EL (cell line): ENCODE data around the gene COMMD2.

ENCODE experiments used
- DNase-seq: peaks from one replicate; pipeline ENCODE4 v3.0.0-alpha.2; 2016

Gene COMMD2

DNA sequence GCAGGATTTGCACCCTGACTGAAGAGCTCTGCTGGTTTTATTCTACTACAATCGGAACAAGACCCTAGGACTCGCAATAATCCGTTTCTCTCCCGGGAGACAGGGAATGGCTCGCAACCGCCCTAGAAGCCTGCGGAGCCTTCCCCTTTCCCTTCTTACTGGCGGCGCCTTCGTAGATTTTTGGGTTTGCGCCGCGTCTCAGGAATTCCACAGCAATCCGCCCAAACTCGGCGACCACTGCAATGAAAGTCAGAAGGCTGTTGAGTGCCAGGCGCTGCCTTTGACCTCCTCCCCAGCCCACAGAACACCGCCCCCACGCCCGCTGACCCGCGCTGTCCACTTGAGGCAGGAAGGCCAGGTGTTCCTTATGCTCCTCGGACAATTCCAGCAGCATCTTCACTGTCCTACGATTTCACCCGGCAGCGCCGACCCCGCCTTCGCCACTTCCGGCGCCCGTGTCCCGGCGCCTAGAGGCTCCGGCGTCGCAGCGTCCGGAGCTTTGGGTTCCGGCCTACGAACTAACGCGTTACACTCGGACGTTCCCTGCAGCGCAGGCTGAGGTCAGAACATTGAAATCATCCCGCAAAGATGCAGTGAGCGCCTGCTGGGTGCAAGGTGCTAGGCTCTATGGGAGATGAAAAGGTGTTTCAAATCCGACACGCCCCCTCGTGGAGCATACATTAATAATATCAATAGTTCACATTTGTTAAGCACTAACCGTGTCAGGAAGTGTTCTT, at the start of gene COMMD2:
TSS of gene COMMD2 (minus strand) at position 439 of the 737 bp plus-strand sequence. CDS start at position 394, 45 bp downstream.
- DNase-seq = peak; percentile 90

DNA sequence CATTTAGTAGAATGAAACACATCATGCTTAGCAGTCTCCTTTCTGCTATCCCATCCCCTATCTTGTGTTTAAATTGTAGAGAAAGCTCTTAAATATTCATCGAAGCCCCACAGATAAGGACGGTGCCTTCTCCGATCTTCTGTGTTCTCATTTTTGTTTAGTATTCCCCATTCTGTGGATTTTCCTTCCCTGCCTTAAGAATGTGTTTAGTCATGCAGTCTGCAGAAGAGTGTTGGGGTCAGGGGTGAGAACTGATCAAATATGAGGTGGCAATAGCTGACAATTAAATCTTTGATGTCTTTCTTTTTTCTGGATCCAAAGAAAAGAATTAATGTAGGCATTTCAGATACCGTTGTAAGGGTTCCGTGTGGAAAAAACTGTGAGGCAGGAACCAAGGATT, 49.4 kb upstream of the COMMD2 start:
- no peak for DNase-seq

DNA sequence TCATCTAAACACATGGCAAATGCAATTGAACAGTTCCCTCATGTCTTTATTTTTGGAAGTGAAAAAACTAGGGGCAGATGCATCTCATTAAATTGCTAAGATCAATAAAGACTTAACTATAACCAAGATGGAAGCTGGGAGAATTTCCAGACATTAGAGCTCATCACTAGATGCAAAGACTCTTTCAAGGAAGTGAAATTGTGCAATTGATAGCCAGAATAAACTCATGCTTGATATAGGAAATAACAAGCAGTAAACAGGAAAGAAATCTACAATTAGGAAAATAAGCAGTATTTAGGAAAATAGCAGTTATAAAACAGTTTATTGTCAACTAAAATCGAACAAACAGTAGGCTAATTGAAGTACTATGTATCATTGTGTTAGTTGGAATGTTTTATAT, 48.9 kb upstream of the COMMD2 start:
- DNase-seq = no peak

DNA sequence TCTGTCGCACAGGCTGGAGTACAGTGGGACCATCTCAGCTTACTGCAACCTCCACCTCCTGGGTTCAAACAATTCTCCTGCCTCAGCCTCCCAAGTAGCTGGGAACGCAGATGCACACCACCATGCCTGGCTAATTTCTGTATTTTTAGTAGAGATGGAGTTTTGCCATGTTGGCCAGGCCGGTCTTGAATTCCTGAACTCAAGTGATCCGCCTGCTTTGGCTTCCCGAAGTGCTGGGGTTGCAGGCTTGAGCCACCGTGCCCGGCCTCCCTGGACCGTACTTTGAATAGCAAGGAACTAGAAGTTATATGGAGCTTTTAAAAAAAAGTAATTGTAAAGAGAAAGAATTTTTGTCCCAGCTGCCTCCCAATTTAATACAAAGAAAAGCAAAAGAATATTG, 48.4 kb upstream of the COMMD2 start:
- no peak for DNase-seq

DNA sequence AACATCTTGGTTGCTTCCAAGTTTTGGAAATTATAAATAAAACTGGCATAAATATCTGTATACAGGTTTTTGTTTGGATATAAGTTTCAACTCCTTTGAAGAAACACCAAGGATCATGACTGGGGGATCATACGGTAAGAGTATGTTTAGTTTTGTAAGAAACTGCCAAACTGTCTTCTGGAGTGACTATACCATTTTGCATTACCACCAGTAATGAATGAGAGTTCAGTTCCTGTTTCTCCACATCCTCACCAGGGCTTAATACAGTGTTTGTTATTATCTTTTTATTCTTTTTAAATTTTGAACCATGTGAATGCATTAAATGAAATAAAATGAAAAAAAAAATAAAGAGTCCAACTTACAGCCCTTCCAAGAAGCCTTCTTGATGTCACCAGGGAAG, 43.7 kb upstream of the COMMD2 start:
- DNase-seq = no peak

DNA sequence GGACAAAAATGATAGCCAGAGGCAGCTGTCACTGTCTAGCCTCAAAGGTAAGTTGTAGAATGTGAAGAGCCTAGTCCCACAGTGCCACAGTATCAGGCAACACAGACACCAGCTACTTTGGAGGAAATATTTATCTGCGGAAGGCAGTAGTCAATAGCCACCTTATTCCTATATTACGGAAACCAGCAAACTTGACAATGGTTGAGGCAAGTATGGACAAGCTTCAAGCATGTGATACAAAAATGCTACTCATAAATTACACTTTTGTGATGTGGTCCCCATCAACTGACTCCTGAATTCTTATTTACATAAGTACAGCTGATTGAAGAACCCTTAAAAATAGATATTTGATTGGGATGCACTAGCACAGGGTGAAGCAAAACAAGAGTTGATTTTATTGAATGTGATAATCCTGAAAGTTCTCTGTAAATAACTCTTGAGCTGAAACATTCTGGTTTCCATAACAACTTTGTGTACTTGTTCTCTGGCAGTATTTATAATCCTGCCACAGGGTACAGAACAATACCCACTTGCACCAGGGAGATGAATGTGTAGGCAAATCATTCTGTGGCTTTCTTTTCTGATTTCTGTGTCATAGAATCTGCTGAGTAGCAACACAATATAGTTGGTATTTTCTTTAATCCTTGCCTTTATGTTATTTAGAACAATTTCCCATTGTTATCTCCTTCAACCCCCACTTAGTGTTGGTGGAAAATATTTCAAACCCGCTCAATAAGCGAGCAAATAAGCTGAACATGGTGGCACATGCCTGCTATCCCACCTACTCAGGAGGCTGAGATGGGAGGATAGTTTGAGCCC, 40.4 kb upstream of the COMMD2 start, which contains the start of gene ANKUB1:
TSS of gene ANKUB1 (minus strand) at position 103 of the 819 bp plus-strand sequence. CDS start 188 bp downstream, outside the sequence.
- DNase-seq = no peak

DNA sequence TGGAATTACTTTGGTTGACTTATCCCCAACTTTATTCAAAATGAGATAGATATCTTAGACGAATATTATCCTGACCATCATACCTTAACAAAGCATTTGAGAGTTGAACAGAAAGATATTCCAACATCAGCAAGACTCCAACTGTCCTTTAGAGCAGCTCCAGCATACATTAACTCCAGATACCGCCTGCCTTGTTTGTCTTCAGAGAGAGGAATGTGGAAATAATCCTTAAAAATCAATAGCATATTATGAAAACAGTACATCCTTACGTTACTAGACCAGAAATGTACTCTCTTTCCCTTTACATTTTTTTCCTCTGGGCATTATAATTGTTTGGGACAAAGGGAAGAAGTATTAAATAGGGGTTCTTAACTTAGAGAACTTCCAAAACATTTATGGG, 38.4 kb upstream of the COMMD2 start:
- DNase-seq = no peak

DNA sequence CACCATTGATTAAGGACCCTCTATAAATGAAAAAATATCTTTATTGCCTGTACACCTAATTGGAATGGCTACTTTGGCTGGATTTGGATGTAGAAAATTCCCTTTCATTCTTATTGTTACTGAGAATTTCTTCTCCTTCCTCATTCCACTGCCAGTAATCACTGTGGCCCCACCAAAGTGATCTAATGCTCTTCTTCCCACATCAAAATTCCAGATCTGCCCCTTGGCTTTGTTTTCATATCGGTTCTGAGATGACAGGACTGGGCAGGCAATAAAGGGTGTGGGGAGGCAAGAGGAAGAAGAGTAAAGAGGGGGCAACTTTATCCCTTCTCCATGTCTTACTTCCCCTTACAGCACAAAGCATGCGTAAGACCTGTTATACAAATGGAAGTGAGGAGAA, 38.0 kb upstream of the COMMD2 start:
- DNase-seq = peak; percentile 80

DNA sequence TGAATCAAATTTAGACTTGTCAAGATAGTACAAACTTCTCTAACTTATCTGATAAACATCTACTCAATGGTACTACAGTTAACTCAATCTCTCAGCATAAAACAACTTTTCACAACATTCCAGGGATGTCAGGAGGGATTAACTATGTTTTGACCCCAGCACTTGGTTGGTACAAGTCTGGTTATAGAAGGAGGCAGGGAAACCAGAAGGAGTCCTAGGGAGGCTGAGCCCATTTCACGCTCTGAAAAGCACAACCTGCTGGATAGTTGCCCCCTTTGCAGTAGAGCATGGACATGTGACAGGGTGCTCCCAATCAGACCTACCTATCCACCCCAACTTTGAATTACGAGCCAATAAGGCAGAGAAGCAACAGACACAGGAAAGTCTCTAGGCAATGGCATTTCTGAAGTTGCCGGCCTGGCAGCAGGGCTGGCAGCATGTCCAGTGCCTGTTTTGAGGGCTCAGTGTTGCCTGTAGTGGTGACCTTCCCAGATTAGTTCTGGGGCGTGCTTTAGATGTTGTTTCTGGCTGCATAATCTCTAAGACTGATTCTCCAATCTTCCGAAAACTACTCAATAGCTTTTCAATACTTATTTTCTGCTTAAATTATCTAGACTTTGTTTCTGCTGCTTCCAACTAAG, 31.9 kb upstream of the COMMD2 start:
- DNase-seq = peak; percentile 71

DNA sequence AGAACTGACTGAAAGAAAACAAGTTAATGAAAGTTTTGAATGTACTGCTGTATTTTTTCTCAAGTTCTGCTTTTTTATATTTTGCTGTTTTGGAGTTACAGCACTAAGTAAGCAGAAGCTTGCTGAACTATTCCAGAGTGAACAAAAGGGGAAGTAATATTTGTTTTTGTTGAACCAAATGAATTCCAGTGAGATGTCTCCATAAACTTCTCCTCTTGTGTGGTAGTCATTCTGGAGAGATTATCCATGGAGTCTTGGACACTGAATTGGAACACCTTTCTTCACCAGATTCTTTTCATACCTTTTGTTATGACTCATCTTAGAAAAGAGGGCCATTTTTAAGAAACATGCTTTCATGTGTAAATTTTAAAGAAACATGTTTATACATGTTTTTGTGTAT, 31.3 kb upstream of the COMMD2 start:
- peak; percentile 83 for DNase-seq

DNA sequence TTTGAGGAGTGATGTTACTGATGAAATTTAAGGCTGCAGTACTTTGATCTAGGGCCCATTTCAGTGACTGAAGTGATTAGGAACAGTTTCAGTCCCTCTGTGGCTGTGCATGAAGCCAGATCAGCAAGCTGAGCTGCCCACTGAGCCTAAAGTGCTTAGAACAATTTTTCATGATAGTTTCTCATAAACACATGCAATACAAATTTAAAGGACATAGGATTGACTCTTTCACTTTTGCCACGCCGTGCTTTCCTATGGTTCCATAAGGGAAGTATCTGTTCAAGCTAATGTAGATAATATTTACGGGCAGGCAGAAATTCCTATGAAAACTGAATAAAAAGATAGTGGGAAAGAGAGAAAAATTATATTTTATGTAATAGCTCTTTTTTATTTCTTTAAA, 29.5 kb upstream of the COMMD2 start:
- DNase-seq = no peak

DNA sequence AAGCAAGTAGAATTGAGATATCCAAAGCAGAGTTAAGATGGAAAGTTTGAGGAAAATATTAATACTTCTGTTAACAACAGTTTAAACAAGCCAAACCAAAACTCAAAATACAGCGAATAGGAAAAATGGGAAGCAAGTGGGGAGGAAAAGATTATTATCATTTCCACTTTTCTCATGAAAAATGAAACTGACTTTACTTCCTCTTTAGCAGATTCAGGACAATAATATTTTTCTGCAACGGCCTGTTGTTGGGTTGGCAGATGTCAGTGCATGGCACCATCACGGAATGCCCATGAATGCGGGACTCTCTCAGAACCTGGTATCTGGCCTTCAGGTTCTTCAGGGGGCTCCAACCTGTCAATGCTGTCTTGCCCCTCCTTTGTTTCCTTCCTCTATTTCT, 28.9 kb upstream of the COMMD2 start:
- no peak for DNase-seq

DNA sequence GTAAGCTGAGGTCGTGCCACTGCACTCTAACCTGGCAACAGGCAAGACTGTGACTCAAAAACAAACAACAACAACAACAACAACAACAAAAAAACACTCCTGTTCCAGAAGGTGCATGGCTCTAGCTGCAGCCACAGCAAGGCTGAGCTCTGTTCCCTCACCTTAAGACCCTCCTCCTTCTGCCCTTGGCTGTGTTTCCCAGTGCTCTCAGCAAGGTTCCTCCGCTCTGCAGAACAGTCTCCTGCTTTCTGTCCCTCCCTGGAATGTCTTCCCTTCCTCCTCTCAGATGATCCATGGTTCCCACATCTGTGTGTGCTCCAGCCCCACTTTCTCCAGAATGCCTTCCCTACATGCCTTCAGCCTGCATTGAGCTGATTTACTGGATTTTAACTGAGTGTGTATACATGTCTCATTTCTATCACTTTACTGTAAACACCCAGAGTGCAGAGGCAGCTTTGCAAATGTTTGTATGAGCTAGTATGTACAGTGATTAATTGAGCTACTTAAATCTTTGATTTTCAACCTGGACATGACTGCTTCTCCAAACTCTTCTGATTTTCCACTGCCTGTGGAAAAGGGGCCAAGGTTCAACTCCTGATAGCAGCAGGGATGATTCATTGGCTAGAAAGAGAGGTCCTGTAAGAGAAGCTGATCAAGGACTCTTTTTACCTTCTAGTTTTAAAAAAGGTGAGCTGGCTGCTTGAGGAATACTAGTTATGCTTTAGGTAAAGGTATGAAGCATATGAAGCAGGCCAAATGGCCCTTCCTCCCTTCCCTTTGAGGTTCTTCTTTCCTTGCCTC, 25.3 kb upstream of the COMMD2 start:
- no peak for DNase-seq

DNA sequence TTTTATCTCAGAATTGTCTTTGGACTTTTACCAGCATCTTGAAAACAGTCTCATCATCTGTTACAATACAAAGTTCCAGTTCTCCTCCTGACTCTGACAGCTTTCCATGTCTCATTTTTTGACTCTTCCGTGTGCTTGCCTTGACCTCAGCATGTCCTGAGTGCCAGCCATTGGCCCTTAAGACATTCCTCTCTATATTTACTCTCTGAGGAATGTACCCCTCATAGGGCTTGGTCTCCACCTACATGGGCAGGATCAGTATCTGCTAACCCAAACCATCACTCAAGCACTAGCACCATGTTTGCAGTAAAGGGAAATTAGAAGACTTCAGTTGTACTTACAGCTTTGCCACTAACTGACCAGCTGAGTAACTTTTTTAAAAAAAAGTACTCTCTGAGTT, 23.9 kb upstream of the COMMD2 start:
- no peak for DNase-seq

DNA sequence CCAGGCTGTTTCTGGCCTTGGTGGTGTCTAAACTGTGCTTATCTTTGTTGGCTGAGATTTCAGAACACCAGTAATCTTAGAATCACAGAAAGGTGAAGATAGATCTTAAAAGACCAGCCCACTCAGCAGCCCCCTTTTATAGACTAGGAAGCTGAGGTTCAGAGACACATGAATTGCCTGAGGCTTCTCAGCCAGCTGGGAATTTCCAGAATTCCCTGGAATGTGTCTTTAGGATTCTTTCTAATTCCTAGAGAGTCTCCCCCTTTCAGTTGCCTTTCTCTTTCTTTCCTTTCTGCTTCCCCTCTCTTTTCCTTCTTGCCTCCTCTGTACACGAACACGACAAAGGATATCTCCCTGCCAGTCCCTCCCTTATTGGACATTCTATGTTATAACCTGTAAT, 20.6 kb upstream of the COMMD2 start:
- DNase-seq = no peak

DNA sequence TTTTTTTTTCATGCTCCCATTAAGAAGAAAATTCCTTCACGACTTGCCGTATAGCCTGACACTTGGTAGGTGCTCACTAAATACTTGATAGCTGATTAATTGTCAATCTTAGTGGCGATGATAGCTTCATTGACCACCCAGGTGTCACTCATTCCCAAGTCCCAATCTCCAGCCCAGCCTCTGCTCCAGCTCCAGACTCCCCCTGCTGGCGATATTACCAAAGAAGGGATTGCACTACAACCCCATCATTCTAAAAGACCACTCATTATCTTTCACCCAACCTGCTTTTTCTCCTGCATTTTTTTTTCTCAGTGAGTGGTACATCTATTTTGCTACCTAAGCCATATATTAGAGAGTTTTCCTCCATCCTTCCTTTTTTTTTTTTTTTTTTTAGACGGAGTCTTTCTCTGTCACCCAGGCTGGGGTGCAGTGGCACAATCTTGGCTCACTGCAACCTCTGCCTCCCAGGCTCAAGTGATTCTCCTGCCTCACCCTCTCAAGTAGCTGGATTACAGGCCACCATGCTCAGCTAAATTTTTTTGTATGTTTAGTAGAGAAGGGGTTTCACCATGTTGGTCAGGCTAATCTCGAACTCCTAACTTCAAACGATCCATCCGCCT, 19.5 kb upstream of the COMMD2 start:
- peak; percentile 50 for DNase-seq

DNA sequence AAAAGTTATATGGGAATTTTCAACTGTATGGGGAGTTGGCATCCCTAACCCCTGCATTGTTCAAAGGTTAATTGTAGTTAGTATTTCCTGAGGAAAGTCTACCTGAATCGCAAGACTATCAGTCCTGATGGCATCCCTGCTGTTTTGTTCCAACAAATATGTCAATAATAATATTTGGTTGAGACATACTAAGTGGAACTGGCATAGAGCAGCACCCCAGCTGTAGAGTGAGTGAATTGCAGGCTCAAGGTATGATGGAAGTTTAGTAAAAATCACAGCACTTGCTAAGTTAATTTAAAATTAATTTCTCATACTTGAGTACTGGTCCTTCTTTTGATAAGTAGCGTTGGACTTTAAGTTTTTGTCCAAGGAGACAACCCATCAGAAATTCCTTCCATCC, 18.0 kb upstream of the COMMD2 start:
- DNase-seq = no peak

DNA sequence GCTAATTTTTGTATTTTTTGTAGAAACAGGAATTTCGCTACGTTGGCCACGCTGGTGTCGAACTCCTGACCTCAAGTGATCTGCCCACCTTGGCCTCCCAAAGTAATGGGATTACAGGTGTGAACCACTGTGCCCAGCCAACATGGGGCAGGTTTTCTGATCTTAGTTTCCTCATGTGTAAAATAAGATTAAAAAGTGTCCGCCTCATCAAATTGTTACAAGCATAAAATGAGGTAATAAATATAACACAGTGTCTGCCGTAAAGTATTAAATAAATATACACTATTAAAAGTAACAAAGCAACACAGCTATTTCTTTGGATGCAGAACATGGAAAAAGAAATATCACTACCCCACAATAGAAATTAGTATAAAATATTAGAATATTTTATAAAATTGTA, 16.4 kb upstream of the COMMD2 start:
- DNase-seq = no peak

DNA sequence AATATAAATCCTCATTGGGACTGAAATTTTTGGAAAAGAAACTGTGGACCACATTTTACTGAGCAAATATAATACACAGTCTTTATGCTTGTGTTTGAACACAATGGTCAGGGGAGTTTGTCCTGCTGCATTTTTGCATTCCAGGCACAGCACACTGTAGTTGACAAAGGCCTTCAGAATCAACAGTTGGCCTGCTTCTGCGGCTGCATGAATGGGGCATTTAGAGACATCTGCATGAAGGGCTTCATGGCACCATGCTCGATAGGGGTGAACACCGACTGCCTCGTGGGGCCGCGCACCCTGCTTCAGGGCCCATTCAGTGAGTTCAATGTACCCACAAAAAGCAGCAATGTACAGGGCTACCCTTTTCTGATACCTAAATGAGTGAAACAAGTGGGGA, 15.4 kb upstream of the COMMD2 start:
- DNase-seq = no peak

DNA sequence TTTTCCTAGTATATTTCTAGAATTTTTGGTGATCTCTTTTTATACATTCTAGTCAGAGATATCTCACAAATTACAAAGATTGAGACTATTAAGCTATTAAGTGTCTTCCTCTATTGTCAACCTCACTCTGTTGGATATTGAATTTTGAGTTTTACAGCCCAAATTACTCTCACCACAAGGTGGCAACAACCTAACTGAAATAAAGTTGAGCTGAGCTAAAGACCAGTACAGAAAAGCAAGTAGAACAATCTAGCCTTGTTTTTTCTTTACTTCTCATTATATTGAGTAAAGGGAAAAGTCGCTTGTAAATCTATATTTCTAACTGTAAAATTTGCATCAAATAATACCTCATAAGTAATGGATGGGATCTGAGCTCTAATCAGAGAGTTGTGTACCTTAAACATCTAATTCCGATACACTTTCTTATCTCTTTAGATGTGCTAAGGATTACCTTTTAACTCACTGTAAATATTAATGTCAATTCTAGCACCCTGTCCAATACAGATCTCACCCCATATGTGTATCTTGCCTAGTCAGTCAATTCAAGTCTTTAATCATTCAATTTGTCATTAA, 13.6 kb upstream of the COMMD2 start:
- DNase-seq = peak; percentile 44

DNA sequence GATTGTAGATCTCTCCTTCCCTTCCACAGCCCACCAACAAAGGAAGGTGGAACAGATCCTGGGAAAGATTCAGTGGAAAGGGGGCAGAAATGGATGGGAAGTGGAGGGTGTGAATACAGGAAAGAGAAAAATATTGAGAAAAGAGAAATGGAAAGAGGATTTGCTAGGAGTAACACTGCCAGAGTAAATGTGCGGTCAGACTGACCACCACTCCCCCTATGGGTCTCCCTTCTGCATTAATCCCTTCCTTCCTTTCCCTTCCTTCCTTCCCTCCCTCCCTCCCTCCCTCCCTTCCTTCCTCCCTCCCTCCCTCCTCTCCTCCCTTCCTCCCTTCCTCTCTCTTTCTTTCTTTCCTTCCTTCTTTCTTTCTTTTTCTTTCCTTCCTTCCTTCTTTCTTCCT, 12.0 kb upstream of the COMMD2 start:
- DNase-seq = no peak

DNA sequence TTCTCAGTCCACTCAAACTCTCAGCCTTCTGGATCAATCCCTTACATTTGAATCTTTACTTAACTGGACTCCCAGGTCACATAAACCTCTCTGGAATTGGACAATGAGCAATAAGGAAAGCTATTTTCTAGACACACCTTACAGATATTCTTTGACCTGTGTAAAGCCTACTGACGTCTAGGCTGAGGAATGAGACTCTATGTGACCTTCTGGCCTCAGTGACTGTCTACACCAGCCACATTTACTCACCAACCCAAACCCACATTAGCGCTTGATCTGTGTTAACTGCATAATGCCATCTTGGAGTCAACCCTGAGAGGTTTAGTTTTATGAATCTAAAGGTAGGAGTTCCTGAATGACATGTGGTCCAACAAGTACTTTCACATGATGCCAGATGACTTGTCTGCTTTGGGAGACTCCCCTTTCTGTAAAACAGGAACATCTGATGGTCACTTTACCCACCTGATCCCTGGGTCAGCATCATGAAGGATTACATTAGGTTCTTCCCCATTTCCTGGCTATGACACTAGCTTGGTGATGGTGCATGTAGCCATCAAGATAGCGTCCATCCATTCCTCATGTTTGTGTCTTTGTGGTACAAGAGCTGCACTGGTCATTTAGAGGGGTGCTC, 11.4 kb upstream of the COMMD2 start:
- no peak for DNase-seq
